H9 (cell line): ENCODE measurements around the gene MYT1. TPM values are rescaled to one million over a fixed set of nuclear protein-coding genes. Genes with fewer than 3 reads are reported as not detected.

ENCODE experiments used
- DNase-seq: peaks from one replicate; pipeline ENCODE4 v3.0.0-alpha.2; 2017
- H2AFZ ChIP-seq: one replicate; pipeline ENCODE4 v1.6.1; 2013; ENCODE audit warnings: mild to moderate bottlenecking, low read length, control low read depth, moderate library complexity
- H2AK5ac ChIP-seq: 2 replicates; pipeline ENCODE4 v1.6.1; 2013; ENCODE audit warnings: low read length, control low read depth, mixed read lengths; ENCODE audit not compliant: insufficient read length
- H2BK120ac ChIP-seq: one replicate; pipeline ENCODE4 v1.6.1; 2013; ENCODE audit warnings: low read depth, mild to moderate bottlenecking, low read length, control low read depth, inconsistent platforms; ENCODE audit not compliant: poor library complexity, severe bottlenecking
- H2BK12ac ChIP-seq: 2 replicates; pipeline ENCODE4 v1.6.1; 2013; ENCODE audit warnings: low read length, control low read depth, mixed read lengths, low read depth; ENCODE audit not compliant: insufficient read length
- H2BK15ac ChIP-seq: 2 replicates; pipeline ENCODE4 v1.6.1; 2013; ENCODE audit warnings: low read depth, low read length, control low read depth
- H2BK20ac ChIP-seq: one replicate; pipeline ENCODE4 v1.6.1; 2013; ENCODE audit warnings: low read depth, mild to moderate bottlenecking, low read length, control low read depth, inconsistent platforms; ENCODE audit not compliant: poor library complexity, severe bottlenecking
- H2BK5ac ChIP-seq: 2 replicates; pipeline ENCODE4 v1.6.1; 2013; ENCODE audit warnings: low read length, control low read depth, mixed read lengths; ENCODE audit not compliant: insufficient read length
- H3K14ac ChIP-seq: 2 replicates; pipeline ENCODE4 v1.6.1; 2013; ENCODE audit warnings: low read length, control low read depth; ENCODE audit not compliant: insufficient read depth
- H3K18ac ChIP-seq: 2 replicates; pipeline ENCODE4 v1.6.1; 2013; ENCODE audit warnings: low read depth, mild to moderate bottlenecking, mixed read lengths, low read length, control low read depth; ENCODE audit not compliant: insufficient read length
- H3K23ac ChIP-seq: 2 replicates; pipeline ENCODE4 v1.6.1; 2013; ENCODE audit warnings: low read length, control low read depth, mixed read lengths, low read depth; ENCODE audit not compliant: insufficient read length
- H3K23me2 ChIP-seq: 2 replicates; pipeline ENCODE4 v1.6.1; 2013; ENCODE audit warnings: low read depth, mild to moderate bottlenecking, mixed read lengths, low read length, control low read depth; ENCODE audit not compliant: insufficient read length, poor library complexity, severe bottlenecking
- H3K27ac ChIP-seq: 2 replicates; pipeline ENCODE4 v1.5.1; 2013; ENCODE audit warnings: low read length, control low read depth, mixed read lengths, low read depth; ENCODE audit not compliant: insufficient read length
- H3K27me3 ChIP-seq: 2 replicates; pipeline ENCODE4 v1.6.1; 2013; ENCODE audit warnings: low read length, control low read depth, inconsistent platforms; ENCODE audit not compliant: insufficient read depth
- H3K4ac ChIP-seq: 2 replicates; pipeline ENCODE4 v1.6.1; 2013; ENCODE audit warnings: low read depth, mild to moderate bottlenecking, control low read depth, inconsistent platforms, low read length, moderate library complexity
- H3K4me1 ChIP-seq: 2 replicates; pipeline ENCODE4 v1.6.1; 2013; ENCODE audit warnings: low read length, control low read depth, inconsistent platforms; ENCODE audit not compliant: insufficient read depth
- H3K4me2 ChIP-seq: 2 replicates; pipeline ENCODE4 v1.6.1; 2013; ENCODE audit warnings: low read length, control low read depth, mixed read lengths; ENCODE audit not compliant: insufficient read length, insufficient read depth
- H3K56ac ChIP-seq: 2 replicates; pipeline ENCODE4 v1.6.1; 2013; ENCODE audit warnings: low read depth, mild to moderate bottlenecking, mixed read lengths, low read length, control low read depth; ENCODE audit not compliant: insufficient read length
- H3K79me1 ChIP-seq: 2 replicates; pipeline ENCODE4 v1.6.1; 2013; ENCODE audit warnings: low read depth, mild to moderate bottlenecking, moderate library complexity, low read length, control low read depth, inconsistent platforms; ENCODE audit not compliant: insufficient read depth, poor library complexity, severe bottlenecking
- H3K79me2 ChIP-seq: 2 replicates; pipeline ENCODE4 v1.6.1; 2013; ENCODE audit warnings: low read length, control low read depth, inconsistent platforms; ENCODE audit not compliant: insufficient read depth
- H3K9ac ChIP-seq: 2 replicates; pipeline ENCODE4 v1.6.1; 2013; ENCODE audit warnings: low read length, control low read depth, mixed read lengths; ENCODE audit not compliant: insufficient read length; ENCODE audit errors: extremely low read depth
- H3K9me3 ChIP-seq: one replicate; pipeline ENCODE4 v1.6.1; 2013; ENCODE audit warnings: low read depth, low read length, inconsistent platforms; ENCODE audit not compliant: control insufficient read depth
- H3T11ph ChIP-seq: one replicate; pipeline ENCODE4 v1.6.1; 2013; ENCODE audit warnings: mild to moderate bottlenecking, low read length, control low read depth, inconsistent platforms
- H4K20me1 ChIP-seq: one replicate; pipeline ENCODE4 v1.6.1; 2013; ENCODE audit not compliant: control insufficient read depth, insufficient read length, insufficient read depth
- H4K5ac ChIP-seq: 2 replicates; pipeline ENCODE4 v1.6.1; 2013; ENCODE audit warnings: low read depth, mild to moderate bottlenecking, mixed read lengths, low read length, control low read depth; ENCODE audit not compliant: insufficient read length
- H4K8ac ChIP-seq: replicated peaks from 2 replicates; pipeline ENCODE4 v1.6.1; 2013; ENCODE audit warnings: low read length, control low read depth, mixed read lengths, low read depth; ENCODE audit not compliant: insufficient read length
- H4K91ac ChIP-seq: 2 replicates; pipeline ENCODE4 v1.6.1; 2013; ENCODE audit warnings: low read depth, mild to moderate bottlenecking, moderate library complexity, mixed read lengths, low read length, control low read depth; ENCODE audit not compliant: insufficient read length
- H3K27ac Mint-ChIP-seq, 3 experiments: 2 replicates in 2 of 3; 3 replicates in 1 of 3; pipeline ENCODE4 v1.8.0; 2020 to 2021; ENCODE audit warnings: mixed read lengths in 3 of 3, mild to moderate bottlenecking in 1 of 3, moderate library complexity in 1 of 3
- H3K27me3 Mint-ChIP-seq: 2 replicates; pipeline ENCODE4 v1.8.0; 2021; ENCODE audit warnings: low read depth, mild to moderate bottlenecking, moderate library complexity, mixed read lengths
- H3K36me3 Mint-ChIP-seq, 3 experiments: 2 replicates in 2 of 3; 3 replicates in 1 of 3; pipeline ENCODE4 v1.8.0; 2020 to 2021; ENCODE audit warnings: low read depth in 3 of 3, mixed read lengths in 3 of 3; ENCODE audit not compliant: insufficient read depth in 1 of 3
- H3K4me1 Mint-ChIP-seq, 2 experiments: 2 replicates each; pipeline ENCODE4 v1.8.0; 2020; ENCODE audit warnings: mixed read lengths in 2 of 2
- H3K4me3 Mint-ChIP-seq, 2 experiments: 2 replicates in 1 of 2; 3 replicates in 1 of 2; pipeline ENCODE4 v1.8.0; 2020 to 2021; ENCODE audit warnings: mild to moderate bottlenecking in 2 of 2, mixed read lengths in 2 of 2, moderate library complexity in 1 of 2
- H3K9me3 Mint-ChIP-seq, 2 experiments: 2 replicates in 1 of 2; 3 replicates in 1 of 2; pipeline ENCODE4 v1.8.0; 2020; ENCODE audit warnings: mild to moderate bottlenecking in 2 of 2, mixed read lengths in 2 of 2, moderate library complexity in 1 of 2
- WGBS: extraction: QIAGEN DNeasy Blood & Tissue Kit; methylation state at CpG from one replicate; pipeline ENCODE4 v1.1.7; 2013; ENCODE audit warnings: missing lambda C conversion rate, low lambda C conversion rate, mixed read lengths; ENCODE audit not compliant: insufficient read length; ENCODE audit errors: extremely low coverage; 5-methylcytosine and 5-hydroxymethylcytosine counted together
- total RNA-seq: library from RNA; stranded (reverse); gene quantifications from 2 replicates; pipeline ENCODE4 v1.2.1, GENCODE V29; 2021
- TF ChIP-seq, protein P1 (sequence below): fragments of 200-600 bp; sonication (generic); conservative IDR thresholded peaks from 3 replicates; pipeline ENCODE4 v1.8.0; 2021; ENCODE audit warnings: antibody characterized with exemption, mild to moderate bottlenecking

MYT1 gene
- total RNA-seq, 1 experiment from 2014 or later: 0.79 TPM

DNA sequence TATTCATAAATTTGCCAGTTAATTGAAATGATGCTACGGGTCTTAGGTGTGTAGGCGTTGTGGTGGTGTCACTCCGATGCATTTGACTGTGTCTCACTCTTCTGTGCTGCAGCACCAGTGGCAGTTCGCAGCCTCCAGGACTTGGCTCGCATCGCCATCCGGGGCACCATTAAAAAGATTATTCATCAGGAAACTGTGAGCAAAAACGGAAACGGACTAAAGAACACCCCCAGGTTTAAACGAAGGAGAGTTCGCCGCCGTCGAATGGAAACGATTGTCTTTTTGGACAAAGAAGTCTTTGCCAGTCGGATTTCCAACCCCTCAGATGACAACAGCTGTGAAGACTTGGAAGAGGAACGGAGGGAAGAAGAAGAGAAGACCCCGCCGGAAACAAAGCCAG lies 108.9 kb downstream of the MYT1 start:
- H4K91ac ChIP-seq: no peak overlapping the region
- peaks cover under 1% of the 10 kb centered on the region for H3K23me2 ChIP-seq
- no peaks in the 10 kb centered on the region; the same call in 1 of the 2 replicates for H3K27me3 Mint-ChIP-seq
- H2BK5ac ChIP-seq: no peak overlapping the region
- H2AK5ac ChIP-seq: no peak overlapping the region
- no peak overlapping the region for H2BK12ac ChIP-seq
- H3K4me2 ChIP-seq: no peak overlapping the region
- H2BK20ac ChIP-seq: no peak overlapping the region
- H2AFZ ChIP-seq: no peak overlapping the region
- no peak for DNase-seq
- H3K4ac ChIP-seq: no peak overlapping the region
- H4K20me1 ChIP-seq: no peaks in the 10 kb centered on the region
- no peaks in the 10 kb centered on the region for H3K9me3 ChIP-seq
- H3K9me3 Mint-ChIP-seq: peaks cover 11 to 19% of the 10 kb centered on the region in 2 experiments; a peak in 4 of 5 replicates
- H3K9ac ChIP-seq: no peak overlapping the region
- no peak overlapping the region for H3K4me3 Mint-ChIP-seq
- peak overlapping the region in 1 of 3 experiments; percentile 76; a peak in 2 of 7 replicates for H3K27ac Mint-ChIP-seq
- H3T11ph ChIP-seq: no peak overlapping the region
- no peak overlapping the region for H3K18ac ChIP-seq
- H3K4me1 Mint-ChIP-seq: peaks cover 2% of the 10 kb centered on the region in 2 experiments; a peak in 3 of 4 replicates
- H3K56ac ChIP-seq: no peak overlapping the region
- H3K79me1 ChIP-seq: peaks cover 3% of the 10 kb centered on the region
- H4K5ac ChIP-seq: no peak overlapping the region
- H3K23ac ChIP-seq: no peak overlapping the region
- no peak overlapping the region for H3K14ac ChIP-seq
- no peak overlapping the region for H2BK120ac ChIP-seq
- H3K79me2 ChIP-seq: peaks cover 2% of the 10 kb centered on the region; the same call in 1 of the 2 replicates
- TF ChIP-seq, protein P1, sequence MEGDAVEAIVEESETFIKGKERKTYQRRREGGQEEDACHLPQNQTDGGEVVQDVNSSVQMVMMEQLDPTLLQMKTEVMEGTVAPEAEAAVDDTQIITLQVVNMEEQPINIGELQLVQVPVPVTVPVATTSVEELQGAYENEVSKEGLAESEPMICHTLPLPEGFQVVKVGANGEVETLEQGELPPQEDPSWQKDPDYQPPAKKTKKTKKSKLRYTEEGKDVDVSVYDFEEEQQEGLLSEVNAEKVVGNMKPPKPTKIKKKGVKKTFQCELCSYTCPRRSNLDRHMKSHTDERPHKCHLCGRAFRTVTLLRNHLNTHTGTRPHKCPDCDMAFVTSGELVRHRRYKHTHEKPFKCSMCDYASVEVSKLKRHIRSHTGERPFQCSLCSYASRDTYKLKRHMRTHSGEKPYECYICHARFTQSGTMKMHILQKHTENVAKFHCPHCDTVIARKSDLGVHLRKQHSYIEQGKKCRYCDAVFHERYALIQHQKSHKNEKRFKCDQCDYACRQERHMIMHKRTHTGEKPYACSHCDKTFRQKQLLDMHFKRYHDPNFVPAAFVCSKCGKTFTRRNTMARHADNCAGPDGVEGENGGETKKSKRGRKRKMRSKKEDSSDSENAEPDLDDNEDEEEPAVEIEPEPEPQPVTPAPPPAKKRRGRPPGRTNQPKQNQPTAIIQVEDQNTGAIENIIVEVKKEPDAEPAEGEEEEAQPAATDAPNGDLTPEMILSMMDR: no peak
- H3K27me3 ChIP-seq: no peaks in the 10 kb centered on the region
- WGBS: no CpG with 5 or more reads among the region's 19 CpGs
- no peaks in the 10 kb centered on the region for H3K4me1 ChIP-seq
- H2BK15ac ChIP-seq: no peak overlapping the region
- H4K8ac ChIP-seq: no peak overlapping the region
- peaks cover 22 to 56% (median 38%) of the 10 kb centered on the region in 3 experiments for H3K36me3 Mint-ChIP-seq
- no peak overlapping the region for H3K27ac ChIP-seq
